SU-DHL-6 (cell line): ENCODE results near the gene ZDHHC11.
"Not testable (repeated sequence)": the region's sequence is repeated elsewhere in the genome, so short reads cannot be mapped to it uniquely, and the experiment has no call there.

Source experiments
- EZH2phosphoT487 ChIP-seq: fragments of 200-600 bp; sonication (generic), shearing (Covaris generic); conservative IDR thresholded peaks from 2 replicates; pipeline ENCODE4 v1.6.1; 2018; ENCODE audit warnings: mild to moderate bottlenecking, antibody characterized with exemption, low read length, moderate library complexity, mixed read lengths
- TF ChIP-seq, protein P1 (sequence below): fragments of 200-600 bp; sonication (generic); IDR thresholded peaks from one replicate; pipeline ENCODE4 v1.5.1; 2017; ENCODE audit warnings: antibody characterized with exemption, mild to moderate bottlenecking, low read length, moderate library complexity; ENCODE audit not compliant: insufficient read depth, poor library complexity, severe bottlenecking

DNA sequence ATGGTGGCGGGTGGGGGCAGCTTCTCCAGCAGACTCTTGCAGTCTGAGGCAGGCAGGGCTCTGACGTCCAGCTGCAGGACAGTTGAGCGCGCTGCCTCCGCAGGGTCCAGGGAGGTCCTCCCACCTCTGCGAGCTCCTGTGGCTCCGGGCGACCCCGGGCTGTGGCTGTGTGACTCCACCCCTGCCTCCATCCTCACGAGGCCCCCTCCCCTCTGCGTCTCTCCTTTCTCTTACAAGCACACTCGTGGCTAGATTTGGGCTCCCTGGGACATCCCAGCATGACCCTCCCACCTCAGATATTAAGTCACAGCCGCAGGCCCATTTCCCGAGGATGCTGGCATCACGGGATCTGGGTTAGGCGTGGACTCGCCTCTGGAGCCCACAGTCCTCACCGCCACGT, 100.6 kb downstream of the ZDHHC11 start:
- TF ChIP-seq, protein P1, sequence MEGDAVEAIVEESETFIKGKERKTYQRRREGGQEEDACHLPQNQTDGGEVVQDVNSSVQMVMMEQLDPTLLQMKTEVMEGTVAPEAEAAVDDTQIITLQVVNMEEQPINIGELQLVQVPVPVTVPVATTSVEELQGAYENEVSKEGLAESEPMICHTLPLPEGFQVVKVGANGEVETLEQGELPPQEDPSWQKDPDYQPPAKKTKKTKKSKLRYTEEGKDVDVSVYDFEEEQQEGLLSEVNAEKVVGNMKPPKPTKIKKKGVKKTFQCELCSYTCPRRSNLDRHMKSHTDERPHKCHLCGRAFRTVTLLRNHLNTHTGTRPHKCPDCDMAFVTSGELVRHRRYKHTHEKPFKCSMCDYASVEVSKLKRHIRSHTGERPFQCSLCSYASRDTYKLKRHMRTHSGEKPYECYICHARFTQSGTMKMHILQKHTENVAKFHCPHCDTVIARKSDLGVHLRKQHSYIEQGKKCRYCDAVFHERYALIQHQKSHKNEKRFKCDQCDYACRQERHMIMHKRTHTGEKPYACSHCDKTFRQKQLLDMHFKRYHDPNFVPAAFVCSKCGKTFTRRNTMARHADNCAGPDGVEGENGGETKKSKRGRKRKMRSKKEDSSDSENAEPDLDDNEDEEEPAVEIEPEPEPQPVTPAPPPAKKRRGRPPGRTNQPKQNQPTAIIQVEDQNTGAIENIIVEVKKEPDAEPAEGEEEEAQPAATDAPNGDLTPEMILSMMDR = not testable (repeated sequence)
- TF ChIP-seq EZH2phosphoT487 = not testable (repeated sequence)
